ENCODE results near the gene DMP1.

Gene DMP1

GRCh38 chr4:87659247-87659931 is 9.3 kb downstream of the DMP1 start:
- no peak for TF ChIP-seq CTCF (IDR thresholded peaks at IDR 0.05; ENCODE audit: low read depth, low read length)
- DNase-seq = no peak
- Histone ChIP-seq H3K27me3 (no peaks in the 10 kb centered on the region), H3K4me1 (no peaks in the 10 kb centered on the region), H3K9me3 (no peaks in the 10 kb centered on the region), H3K4me3 (ENCODE audit: low read depth, low read length) (no peak overlapping the region), H3K36me3 (no peaks in the 10 kb centered on the region)

- no peak overlapping the region for H3K4me3 ChIP-seq (ENCODE audit: low read depth, low read length)
- H3K9me3 ChIP-seq = no peaks in the 10 kb centered on the region
- DNase-seq = no peak
- H3K36me3 ChIP-seq = no peaks in the 10 kb centered on the region
- no peaks in the 10 kb centered on the region for H3K4me1 ChIP-seq
- no peak for TF ChIP-seq CTCF (IDR thresholded peaks at IDR 0.05; ENCODE audit: low read depth, low read length)
- no peaks in the 10 kb centered on the region for H3K27me3 ChIP-seq
These were observed 12.8 kb downstream of the DMP1 start for GRCh38 chr4:87662871-87663270.

GRCh38 chr4:87669373-87669772 is 19.3 kb downstream of the DMP1 start:
- Histone ChIP-seq H3K9me3 (no peaks in the 10 kb centered on the region; the same call in 1 of the 2 replicates), H3K36me3 (no peaks in the 10 kb centered on the region), H3K27me3 (no peaks in the 10 kb centered on the region), H3K4me1 (no peaks in the 10 kb centered on the region), H3K4me3 (ENCODE audit: low read depth, low read length) (no peak overlapping the region)
- no peak for TF ChIP-seq CTCF (IDR thresholded peaks at IDR 0.05; ENCODE audit: low read depth, low read length)
- no peak for DNase-seq

- Histone ChIP-seq H3K4me1 (no peaks in the 10 kb centered on the region; the same call in 1 of the 2 replicates), H3K9me3 (no peaks in the 10 kb centered on the region; the same call in 1 of the 2 replicates), H3K36me3 (no peaks in the 10 kb centered on the region), H3K27me3 (no peaks in the 10 kb centered on the region), H3K4me3 (ENCODE audit: low read depth, low read length) (no peak overlapping the region)
- TF ChIP-seq CTCF (IDR thresholded peaks at IDR 0.05; ENCODE audit: low read depth, low read length) = no peak
- DNase-seq = no peak
These were observed 27.7 kb downstream of the DMP1 start for GRCh38 chr4:87677731-87678130.

GRCh38 chr4:87679449-87680169 is 29.5 kb downstream of the DMP1 start:
- DNase-seq = peak; percentile 54
- no peaks in the 10 kb centered on the region for H3K27me3 ChIP-seq
- TF ChIP-seq CTCF (IDR thresholded peaks at IDR 0.05; ENCODE audit: low read depth, low read length) = peak; percentile 83
- no peak overlapping the region for H3K4me3 ChIP-seq (ENCODE audit: low read depth, low read length)
- H3K36me3 ChIP-seq = no peaks in the 10 kb centered on the region
- H3K9me3 ChIP-seq = no peaks in the 10 kb centered on the region
- H3K4me1 ChIP-seq = no peaks in the 10 kb centered on the region; the same call in 1 of the 2 replicates

- no peaks in the 10 kb centered on the region; the same call in 1 of the 2 replicates for H3K4me1 ChIP-seq
- DNase-seq = no peak
- H3K36me3 ChIP-seq = no peaks in the 10 kb centered on the region
- H3K4me3 ChIP-seq (ENCODE audit: low read depth, low read length) = no peak overlapping the region
- H3K9me3 ChIP-seq = 0 out of 2 replicates have a peak, but pooled peaks cover under 1% of the 10 kb centered on the region
- no peaks in the 10 kb centered on the region; the same call in none of the 2 replicates for H3K27me3 ChIP-seq
- no peak for TF ChIP-seq CTCF (IDR thresholded peaks at IDR 0.05; ENCODE audit: low read depth, low read length)
These were observed 30.2 kb downstream of the DMP1 start for GRCh38 chr4:87680271-87680670.

Data from BE2C (cell line).